SK-N-SH (cell line): ENCODE measurements around the gene GNB5.

ENCODE experiments used
- EZH2phosphoT487 ChIP-seq: fragments of 200-600 bp; sonication (generic); IDR thresholded peaks from 2 replicates; pipeline ENCODE4 v1.6.1; 2017; ENCODE audit warnings: low read depth, mixed run types, mild to moderate bottlenecking, antibody characterized with exemption, moderate library complexity, borderline replicate concordance
- GABPA ChIP-seq: IDR thresholded peaks from 2 replicates; pipeline ENCODE4 v1.4.0; 2012; ENCODE audit warnings: low read depth, mild to moderate bottlenecking
- NFIC ChIP-seq: IDR thresholded peaks from 2 replicates; pipeline ENCODE4 v1.4.0; 2012; ENCODE audit warnings: borderline replicate concordance
- POLR2AphosphoS5 ChIP-seq: IDR thresholded peaks from 2 replicates; pipeline ENCODE4 v1.6.1; 2012; ENCODE audit warnings: low read depth, low read length
- RFX5 ChIP-seq: IDR thresholded peaks from 2 replicates; pipeline ENCODE4 v1.6.1; 2012; ENCODE audit warnings: mild to moderate bottlenecking, improper control_type of control experiment, low read length
- SIN3A ChIP-seq: IDR thresholded peaks from 2 replicates; pipeline ENCODE4 v1.6.1; 2012; ENCODE audit warnings: low read depth, mild to moderate bottlenecking, low read length, moderate library complexity, borderline replicate concordance
- SMC3 ChIP-seq: IDR thresholded peaks from 2 replicates; pipeline ENCODE4 v1.6.1; 2012; ENCODE audit warnings: low read depth, low read length, improper control_type of control experiment
- YY1 ChIP-seq: IDR thresholded peaks from 2 replicates; pipeline ENCODE4 v1.4.0; 2012; ENCODE audit warnings: low read depth, mild to moderate bottlenecking
- TF ChIP-seq, protein P1 (sequence below): IDR thresholded peaks from 2 replicates; pipeline ENCODE4 v1.4.0; 2012; ENCODE audit warnings: low read depth
- TF ChIP-seq, protein P2 (sequence below): fragments of 200-600 bp; sonication (generic); IDR thresholded peaks from 2 replicates; pipeline ENCODE4 v1.6.1; 2017; ENCODE audit warnings: antibody characterized with exemption, mild to moderate bottlenecking, moderate library complexity
- TF ChIP-seq, protein P3 (sequence below): IDR thresholded peaks from 2 replicates; pipeline ENCODE4 v1.4.0; 2012; ENCODE audit warnings: low read depth, borderline replicate concordance

DNA sequence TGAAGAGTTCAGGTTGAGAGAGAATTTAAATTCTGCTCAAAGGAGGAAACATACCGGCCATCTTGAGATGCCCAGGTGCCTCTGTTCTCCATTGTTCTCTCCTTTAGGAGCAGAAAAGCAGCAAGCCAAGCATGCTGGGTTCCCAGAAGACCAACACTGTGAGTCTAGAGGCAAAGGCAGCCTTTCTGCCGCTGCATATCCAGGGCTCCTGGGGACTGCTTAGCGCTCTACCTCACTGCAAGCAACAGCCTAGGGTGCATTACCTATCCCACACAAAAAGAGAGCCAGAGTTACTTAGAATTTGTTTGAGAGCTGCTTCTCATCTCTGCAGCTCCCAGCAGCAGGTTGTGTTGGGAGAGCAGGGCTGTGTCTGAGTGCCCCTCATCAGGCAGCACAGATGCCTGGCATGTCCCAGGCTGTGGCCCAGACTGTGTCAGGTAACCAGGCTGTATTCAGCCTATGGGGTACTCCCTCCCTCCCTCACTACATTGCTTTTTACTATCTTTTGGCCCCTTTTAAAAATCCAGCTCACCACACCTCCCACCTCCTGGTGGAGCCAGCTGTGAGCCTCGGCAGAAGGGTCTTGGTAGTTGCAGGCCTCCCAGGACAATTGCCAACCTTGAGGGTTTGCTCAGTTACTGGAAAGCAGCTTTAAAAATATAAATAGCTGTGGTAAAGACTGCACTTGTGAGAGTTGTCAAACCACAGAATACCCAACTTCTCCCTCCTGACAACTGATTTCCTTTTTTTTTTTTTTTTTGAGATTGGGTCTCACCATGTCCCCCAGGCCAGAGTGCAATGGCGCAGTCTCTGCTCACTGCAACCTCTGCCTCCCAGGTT lies 108.8 kb downstream of the GNB5 start:
- TF ChIP-seq, protein P1, sequence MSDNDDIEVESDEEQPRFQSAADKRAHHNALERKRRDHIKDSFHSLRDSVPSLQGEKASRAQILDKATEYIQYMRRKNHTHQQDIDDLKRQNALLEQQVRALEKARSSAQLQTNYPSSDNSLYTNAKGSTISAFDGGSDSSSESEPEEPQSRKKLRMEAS, result no peak
- TF ChIP-seq, protein P2, sequence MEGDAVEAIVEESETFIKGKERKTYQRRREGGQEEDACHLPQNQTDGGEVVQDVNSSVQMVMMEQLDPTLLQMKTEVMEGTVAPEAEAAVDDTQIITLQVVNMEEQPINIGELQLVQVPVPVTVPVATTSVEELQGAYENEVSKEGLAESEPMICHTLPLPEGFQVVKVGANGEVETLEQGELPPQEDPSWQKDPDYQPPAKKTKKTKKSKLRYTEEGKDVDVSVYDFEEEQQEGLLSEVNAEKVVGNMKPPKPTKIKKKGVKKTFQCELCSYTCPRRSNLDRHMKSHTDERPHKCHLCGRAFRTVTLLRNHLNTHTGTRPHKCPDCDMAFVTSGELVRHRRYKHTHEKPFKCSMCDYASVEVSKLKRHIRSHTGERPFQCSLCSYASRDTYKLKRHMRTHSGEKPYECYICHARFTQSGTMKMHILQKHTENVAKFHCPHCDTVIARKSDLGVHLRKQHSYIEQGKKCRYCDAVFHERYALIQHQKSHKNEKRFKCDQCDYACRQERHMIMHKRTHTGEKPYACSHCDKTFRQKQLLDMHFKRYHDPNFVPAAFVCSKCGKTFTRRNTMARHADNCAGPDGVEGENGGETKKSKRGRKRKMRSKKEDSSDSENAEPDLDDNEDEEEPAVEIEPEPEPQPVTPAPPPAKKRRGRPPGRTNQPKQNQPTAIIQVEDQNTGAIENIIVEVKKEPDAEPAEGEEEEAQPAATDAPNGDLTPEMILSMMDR, result no peak
- TF ChIP-seq NFIC (no peak), RFX5 (no peak), YY1 (no peak), SMC3 (no peak), EZH2phosphoT487 (no peak), POLR2AphosphoS5 (no peak), SIN3A (no peak), GABPA (no peak)
- TF ChIP-seq, protein P3, sequence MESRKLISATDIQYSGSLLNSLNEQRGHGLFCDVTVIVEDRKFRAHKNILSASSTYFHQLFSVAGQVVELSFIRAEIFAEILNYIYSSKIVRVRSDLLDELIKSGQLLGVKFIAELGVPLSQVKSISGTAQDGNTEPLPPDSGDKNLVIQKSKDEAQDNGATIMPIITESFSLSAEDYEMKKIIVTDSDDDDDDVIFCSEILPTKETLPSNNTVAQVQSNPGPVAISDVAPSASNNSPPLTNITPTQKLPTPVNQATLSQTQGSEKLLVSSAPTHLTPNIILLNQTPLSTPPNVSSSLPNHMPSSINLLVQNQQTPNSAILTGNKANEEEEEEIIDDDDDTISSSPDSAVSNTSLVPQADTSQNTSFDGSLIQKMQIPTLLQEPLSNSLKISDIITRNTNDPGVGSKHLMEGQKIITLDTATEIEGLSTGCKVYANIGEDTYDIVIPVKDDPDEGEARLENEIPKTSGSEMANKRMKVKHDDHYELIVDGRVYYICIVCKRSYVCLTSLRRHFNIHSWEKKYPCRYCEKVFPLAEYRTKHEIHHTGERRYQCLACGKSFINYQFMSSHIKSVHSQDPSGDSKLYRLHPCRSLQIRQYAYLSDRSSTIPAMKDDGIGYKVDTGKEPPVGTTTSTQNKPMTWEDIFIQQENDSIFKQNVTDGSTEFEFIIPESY, result no peak
